Measurements from ENCODE around the gene EPHB2. TPM values are rescaled to one million over a fixed set of nuclear protein-coding genes. Genes with fewer than 3 reads are reported as not detected.

EPHB2 gene
- total and polyA plus RNA-seq, 12 donors, result 0.15 to 5.0 (median 0.85) TPM

- H3K9me3 ChIP-seq, result no peaks in the 10 kb centered on the region
- ATAC-seq (no peak), DNase-seq (no peak)
- 81 to 89% methylated on average over 4 of the region's 4 CpGs for WGBS, 2 donors
- H3K27me3 ChIP-seq, result peaks cover 0 to 11% (median 0%) of the 10 kb centered on the region in 7 donors
- H3K4me1 ChIP-seq, result peaks cover 0 to 29% (median 9%) of the 10 kb centered on the region in 9 donors
- no peak overlapping the region for H3K27ac ChIP-seq
- intact Hi-C loops (cut with DNase I), result no loop called here
- no peaks in the 10 kb centered on the region for H3K36me3 ChIP-seq
- H3K4me3 ChIP-seq, result no peak overlapping the region
- TF ChIP-seq, protein P1, sequence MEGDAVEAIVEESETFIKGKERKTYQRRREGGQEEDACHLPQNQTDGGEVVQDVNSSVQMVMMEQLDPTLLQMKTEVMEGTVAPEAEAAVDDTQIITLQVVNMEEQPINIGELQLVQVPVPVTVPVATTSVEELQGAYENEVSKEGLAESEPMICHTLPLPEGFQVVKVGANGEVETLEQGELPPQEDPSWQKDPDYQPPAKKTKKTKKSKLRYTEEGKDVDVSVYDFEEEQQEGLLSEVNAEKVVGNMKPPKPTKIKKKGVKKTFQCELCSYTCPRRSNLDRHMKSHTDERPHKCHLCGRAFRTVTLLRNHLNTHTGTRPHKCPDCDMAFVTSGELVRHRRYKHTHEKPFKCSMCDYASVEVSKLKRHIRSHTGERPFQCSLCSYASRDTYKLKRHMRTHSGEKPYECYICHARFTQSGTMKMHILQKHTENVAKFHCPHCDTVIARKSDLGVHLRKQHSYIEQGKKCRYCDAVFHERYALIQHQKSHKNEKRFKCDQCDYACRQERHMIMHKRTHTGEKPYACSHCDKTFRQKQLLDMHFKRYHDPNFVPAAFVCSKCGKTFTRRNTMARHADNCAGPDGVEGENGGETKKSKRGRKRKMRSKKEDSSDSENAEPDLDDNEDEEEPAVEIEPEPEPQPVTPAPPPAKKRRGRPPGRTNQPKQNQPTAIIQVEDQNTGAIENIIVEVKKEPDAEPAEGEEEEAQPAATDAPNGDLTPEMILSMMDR (IDR thresholded peaks at IDR 0.05), result no peak
Observed at GRCh38 chr1:22747735-22748073, 37.1 kb downstream of the EPHB2 start.

GRCh38 chr1:22749503-22749902 lies 38.9 kb downstream of the EPHB2 start:
- ATAC-seq, result no peak
- intact Hi-C loops (cut with DNase I), result no loop called here
- Histone ChIP-seq H3K9me3 (no peaks in the 10 kb centered on the region), H3K27ac (peak overlapping the region in 1 of 10 donors; percentile 75), H3K27me3 (peaks cover 0 to 2% (median 0%) of the 10 kb centered on the region in 7 donors), H3K36me3 (no peaks in the 10 kb centered on the region), H3K4me1 (peaks cover 0 to 35% (median 9%) of the 10 kb centered on the region in 9 donors), H3K4me3 (no peak overlapping the region)
- no peak for DNase-seq
- WGBS, 2 donors, result 74 to 78% methylated on average over 4 of the region's 4 CpGs
- TF ChIP-seq, protein P1 (IDR thresholded peaks at IDR 0.05), result no peak

DNA sequence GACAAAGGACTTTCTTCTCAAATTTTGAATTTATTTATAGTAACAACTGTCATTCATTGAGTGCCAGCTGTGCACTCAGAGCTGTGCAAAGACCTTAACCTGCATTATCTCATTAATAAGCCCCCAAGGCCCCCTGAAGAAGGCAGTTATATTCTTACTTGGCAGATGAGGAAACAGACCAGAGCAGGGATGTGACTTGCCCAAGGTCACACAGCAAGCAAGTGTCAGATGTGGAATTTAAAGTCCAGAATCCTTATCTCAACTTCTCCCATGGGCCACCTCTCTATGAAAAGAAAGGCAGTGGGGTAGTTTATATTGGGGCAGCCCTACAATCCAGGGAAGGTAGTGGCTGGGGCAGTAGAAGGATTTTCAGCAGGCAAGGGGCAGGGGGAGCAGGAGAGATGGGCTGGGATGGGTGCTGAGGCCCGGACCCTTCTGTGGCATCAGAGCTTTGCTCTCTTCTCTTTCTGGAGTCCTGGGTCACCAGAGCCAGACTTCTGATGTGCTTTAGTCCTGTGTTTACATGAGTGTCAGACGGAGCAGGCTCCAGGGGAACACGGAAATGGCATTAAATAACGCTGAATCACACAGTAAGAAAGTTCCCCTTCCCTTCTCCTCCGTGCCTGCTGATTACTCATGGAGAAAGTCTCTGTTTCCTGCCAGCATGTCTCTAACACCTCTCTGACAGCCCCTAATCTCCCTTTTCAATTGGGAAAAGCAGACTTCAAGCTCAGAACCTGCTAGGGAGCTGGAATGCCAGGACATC lies 39.5 kb downstream of the EPHB2 start:
- intact Hi-C loops (cut with DNase I), result no loop called here
- Histone ChIP-seq H3K4me3 (no peak overlapping the region), H3K27me3 (no peaks in the 10 kb centered on the region), H3K27ac (peak overlapping the region in 2 of 10 donors; percentile 15 to 75), H3K9me3 (no peaks in the 10 kb centered on the region), H3K36me3 (no peaks in the 10 kb centered on the region), H3K4me1 (peaks cover 0 to 35% (median 9%) of the 10 kb centered on the region in 9 donors)
- WGBS, 2 donors, result 9 to 14% methylated on average over 5 of the region's 5 CpGs
- DNase-seq (peak in 1 of 2 donors; percentile 16), ATAC-seq (peak in 7 of 8 donors; percentile 44 to 88 (median 72))
- TF ChIP-seq, protein P1 (IDR thresholded peaks at IDR 0.05), result no peak

GRCh38 chr1:22750685-22751051 lies 40.0 kb downstream of the EPHB2 start:
- no peaks in the 10 kb centered on the region for H3K9me3 ChIP-seq
- H3K27me3 ChIP-seq, result no peaks in the 10 kb centered on the region
- H3K4me1 ChIP-seq, result peaks cover 0 to 35% (median 9%) of the 10 kb centered on the region in 9 donors
- no peak for ATAC-seq
- no peak for DNase-seq
- peak overlapping the region in 1 of 10 donors; percentile 75 for H3K27ac ChIP-seq
- intact Hi-C loops (cut with DNase I), result no loop called here
- TF ChIP-seq, protein P1 (IDR thresholded peaks at IDR 0.05), result no peak
- H3K4me3 ChIP-seq, result no peak overlapping the region
- no peaks in the 10 kb centered on the region for H3K36me3 ChIP-seq
- WGBS, 2 donors, result 24 to 28% methylated on average over 1 of the region's 1 CpG
